ENCODE measurements around the gene JMJD6.

DNA sequence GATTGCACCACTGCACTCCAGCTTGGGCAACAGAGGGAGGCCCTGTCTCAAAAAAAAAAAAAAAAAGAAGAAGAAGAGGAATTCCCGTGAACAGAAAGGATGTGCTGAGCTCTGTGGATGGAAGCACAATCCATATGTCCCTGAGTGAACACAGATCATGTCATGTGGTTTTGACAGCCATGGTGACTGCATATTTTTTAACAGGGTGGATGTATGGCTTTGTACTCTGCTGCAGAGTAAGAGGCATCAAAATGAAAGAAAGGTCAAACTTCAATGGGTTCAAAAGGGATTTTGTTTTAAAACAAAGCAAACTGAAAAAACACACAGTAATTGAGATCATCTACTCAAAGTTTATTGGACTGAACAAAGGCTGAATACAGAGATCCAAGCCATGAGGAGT lies 47.2 kb downstream of the JMJD6 start:
- TF ChIP-seq CTCF (conservative IDR thresholded peaks at IDR 0.05 in 1 of 2, IDR thresholded peaks at IDR 0.05 in 1 of 2; ENCODE audit: extremely low read depth in 1 of 2, insufficient read depth in 1 of 2, low read depth in 1 of 2, low read length in 2 of 2) = no peak
- no peak for TF ChIP-seq EZH2 (IDR thresholded peaks at IDR 0.05; ENCODE audit: borderline replicate concordance, low read length)
